GM21515 (cell line): ENCODE measurements around the gene AQP12A.

Experiments
- ATAC-seq: cut with Tn5 transposase; IDR thresholded peaks from one replicate; pipeline ENCODE4 v1.9.1; 2021; ENCODE audit not compliant: unreplicated experiment

Gene AQP12A

DNA sequence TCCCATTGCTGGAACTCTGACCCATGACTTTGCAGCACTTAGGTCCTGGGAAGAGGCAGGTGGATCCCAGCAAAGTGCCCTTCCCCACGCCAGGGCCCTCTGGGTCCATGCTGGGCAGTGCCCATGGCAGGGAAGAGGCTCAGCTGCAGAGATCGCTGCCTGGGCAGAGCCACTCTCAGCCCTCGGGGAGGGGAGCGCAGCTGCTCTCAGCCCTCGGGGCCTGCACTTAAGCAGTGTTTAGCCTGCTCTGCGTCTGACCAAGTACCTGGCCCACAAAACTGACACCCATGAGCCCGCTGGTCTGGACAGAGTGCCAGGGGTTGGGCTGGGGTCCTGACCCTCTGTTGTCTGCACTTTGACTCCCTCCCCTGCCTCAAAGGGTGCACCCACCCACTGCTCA, 46.3 kb downstream of the AQP12A start:
- ATAC-seq, result no peak

DNA sequence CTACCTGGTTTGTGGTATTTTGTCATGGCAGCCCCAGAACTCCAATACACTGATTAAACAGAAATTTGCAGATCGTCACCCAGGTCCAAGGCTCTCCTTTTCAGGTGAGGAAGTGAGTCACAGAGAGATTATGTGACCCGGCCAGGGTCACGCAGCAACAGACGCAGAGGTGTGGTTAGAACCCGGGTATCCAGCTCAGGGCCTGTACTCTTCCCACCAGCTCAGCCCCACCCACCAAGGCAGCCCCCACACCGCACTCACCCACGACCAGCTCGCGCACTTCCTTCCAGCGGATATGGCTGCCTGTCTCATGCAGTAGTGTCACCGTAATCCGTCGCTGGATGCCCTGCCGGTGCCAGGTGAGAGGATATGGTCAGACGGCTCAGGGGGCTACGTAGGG, 48.1 kb downstream of the AQP12A start:
- no peak for ATAC-seq

DNA sequence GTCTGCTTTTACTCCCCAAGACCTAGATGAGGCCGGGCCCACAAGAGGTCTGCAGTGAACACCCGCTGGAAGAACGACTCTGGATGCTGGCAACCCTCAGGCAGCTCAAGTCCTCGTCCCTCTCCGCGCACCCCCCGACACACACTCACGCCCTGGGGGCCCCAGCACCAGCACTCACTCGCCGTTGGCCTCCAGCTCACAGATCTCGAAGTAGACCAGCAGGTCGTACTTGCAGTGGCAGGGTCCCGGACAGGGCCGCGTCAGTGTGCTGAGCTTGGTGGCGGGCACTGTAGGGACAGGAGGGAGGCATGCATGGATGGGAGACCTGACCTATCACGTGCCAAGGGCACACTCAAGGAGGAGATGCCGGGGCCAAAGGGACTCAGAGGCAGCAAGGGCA, 49.4 kb downstream of the AQP12A start:
- ATAC-seq, result no peak

DNA sequence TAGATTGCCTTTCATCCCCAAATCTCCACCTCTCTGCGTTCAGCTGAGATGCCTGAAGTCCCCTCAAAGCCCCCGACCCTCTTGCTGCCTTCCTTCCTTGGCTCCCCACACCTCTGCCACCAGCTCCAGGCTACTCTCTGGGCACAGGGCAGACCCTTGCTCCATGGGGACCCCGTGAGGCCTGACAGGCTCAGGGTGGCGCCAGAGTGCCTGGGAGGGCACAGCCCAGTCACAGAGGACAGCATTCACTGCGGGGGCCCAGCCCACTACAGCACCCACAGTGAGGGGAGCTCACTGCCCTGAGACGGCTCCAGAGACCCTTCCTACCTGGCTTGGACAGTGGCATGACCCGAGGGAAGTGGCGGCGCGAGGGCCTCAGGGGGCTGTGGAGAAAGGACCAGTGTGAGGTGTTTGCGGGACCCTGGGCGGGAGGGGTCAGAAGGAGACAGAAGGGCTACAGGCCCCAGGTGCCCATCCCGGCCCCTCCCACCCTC, 51.0 kb downstream of the AQP12A start:
- ATAC-seq, result no peak

DNA sequence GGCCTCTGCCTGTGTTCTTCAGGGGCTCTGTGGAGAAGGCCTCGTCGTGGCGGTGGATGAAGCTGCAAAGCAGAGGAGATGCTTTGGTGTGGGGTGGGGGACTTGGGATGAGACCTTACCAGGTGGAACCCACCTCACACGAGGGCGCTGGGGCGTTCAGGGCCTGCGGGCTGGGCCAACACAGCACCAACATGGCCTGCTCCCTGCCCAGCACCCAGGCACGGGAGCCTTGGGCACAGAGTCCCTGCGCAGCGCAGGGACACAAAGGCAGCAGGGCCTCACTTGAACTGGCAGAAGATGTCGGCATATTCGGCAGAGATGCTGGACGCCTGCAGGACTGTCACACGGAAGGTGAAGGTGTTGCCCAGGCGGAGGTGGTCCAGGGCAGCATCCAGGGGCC, 53.8 kb downstream of the AQP12A start:
- ATAC-seq, result no peak

GRCh38 chr2:240745962-240746361, 54.3 kb downstream of the AQP12A start:
- ATAC-seq, result no peak

- ATAC-seq, result no peak
Measured at GRCh38 chr2:240746671-240747070, 55.0 kb downstream of the AQP12A start.

- ATAC-seq, result no peak
Measured at GRCh38 chr2:240747256-240747655, 55.6 kb downstream of the AQP12A start.
